T-helper 2 cell treated with Interferon-gamma antibody and Interleukin-4, amounts not matched to agents 100 ng/mL and 5 ng/mL, for 36 hours (primary cell): ENCODE measurements around the gene PTPRT. TPM values are rescaled to one million over a fixed set of nuclear protein-coding genes. Genes with fewer than 3 reads are reported as not detected.

Experiments used
- intact Hi-C: fragments of 100-400 bp; cut with micrococcal nuclease; formaldehyde crosslinking; loops from one replicate; pipeline ENCODE4 v1.15.1; 2023
- total RNA-seq: library from RNA; stranded (reverse); gene quantifications from 2 replicates; pipeline ENCODE4 v1.2.3, GENCODE V29; 2022

PTPRT gene
- total RNA-seq, 1 donor from 2014 or later: not detected

- intact Hi-C loops: no loop called here
Observed at GRCh38 chr20:42978184-42978974, 211.3 kb downstream of the PTPRT start.

DNA sequence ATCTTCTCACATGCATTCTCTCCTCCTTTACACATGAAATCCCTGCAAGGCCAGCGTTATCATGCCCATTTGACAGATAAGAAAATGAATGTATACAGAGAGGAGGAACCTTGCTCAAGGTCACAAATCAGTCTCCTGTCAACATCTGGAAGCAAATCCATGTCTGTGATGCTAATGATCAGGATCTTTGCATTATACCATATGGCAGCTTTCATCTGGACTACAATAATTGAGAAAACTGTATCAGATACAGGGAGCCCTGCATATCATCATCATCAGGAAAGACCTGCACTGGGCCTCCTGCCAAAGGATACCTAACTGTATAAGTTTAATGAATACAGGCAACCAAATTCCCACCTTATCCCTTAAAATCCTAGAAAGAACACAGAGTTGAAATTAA lies 213.7 kb downstream of the PTPRT start:
- intact Hi-C loops: no loop called here

GRCh38 chr20:42974347-42974746 lies 215.4 kb downstream of the PTPRT start:
- intact Hi-C loops: no loop called here

DNA sequence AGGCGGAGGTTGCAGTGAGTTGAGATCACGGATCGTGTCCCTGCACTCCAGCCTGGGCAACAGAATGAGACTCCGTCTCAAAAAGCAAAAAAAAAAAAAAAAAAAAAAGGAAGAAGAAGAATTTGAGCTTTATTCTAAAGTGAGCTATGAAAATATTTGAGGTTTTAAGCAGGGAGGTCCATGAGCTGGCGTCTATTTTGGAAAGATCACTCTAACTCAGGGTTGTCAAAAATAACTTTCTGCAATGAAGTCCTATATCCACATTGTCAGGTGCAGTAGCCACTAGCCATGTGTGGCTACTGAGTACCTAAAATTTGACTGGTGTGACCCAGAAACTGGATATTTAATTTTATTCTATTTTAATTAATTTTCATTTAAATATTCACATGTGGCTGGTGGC lies 217.1 kb downstream of the PTPRT start:
- intact Hi-C loops: no loop called here

DNA sequence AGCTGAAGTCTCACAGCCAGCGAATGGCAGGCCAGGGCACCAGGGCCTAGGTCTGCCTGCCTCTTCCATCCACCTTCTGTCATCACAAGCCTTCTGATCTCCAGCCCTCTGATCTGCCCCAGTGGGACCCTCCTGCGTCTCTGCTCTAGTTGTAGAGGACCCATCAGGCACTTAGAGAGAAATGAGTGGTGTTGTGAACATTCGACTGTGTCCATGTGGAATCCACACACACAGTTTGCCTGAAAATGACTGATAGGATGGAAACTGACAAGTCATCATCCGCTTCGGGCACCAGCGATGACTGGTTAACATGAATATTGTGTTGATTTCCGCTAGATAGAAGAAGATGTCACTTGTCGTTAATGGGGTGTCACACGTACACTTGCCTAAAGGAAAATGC lies 221.0 kb downstream of the PTPRT start:
- intact Hi-C loops: no loop called here

DNA sequence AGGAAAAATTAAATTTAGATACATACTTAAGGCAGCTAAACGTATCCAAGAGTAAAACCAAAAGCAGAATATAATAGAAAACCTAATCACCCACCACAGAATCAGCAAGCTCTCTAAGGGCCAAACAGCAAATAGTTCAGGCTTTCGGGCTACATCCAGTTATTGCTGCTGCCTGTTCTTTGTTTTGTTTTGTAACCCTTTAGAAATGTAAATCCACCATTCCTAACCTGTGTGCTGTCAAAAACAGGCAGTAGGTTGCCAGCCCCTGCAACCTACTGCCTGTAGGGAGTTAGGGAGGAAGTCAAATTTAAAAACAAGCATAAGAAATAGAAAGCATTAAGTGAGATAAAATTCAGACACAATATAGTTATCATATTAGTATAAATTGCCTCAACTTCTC lies 225.9 kb downstream of the PTPRT start:
- intact Hi-C loops: no loop called here

- intact Hi-C loops: no loop called here
Observed at GRCh38 chr20:42961771-42962170, 227.9 kb downstream of the PTPRT start.

- intact Hi-C loops: no loop called here
Observed at GRCh38 chr20:42959996-42960395, 229.7 kb downstream of the PTPRT start.

DNA sequence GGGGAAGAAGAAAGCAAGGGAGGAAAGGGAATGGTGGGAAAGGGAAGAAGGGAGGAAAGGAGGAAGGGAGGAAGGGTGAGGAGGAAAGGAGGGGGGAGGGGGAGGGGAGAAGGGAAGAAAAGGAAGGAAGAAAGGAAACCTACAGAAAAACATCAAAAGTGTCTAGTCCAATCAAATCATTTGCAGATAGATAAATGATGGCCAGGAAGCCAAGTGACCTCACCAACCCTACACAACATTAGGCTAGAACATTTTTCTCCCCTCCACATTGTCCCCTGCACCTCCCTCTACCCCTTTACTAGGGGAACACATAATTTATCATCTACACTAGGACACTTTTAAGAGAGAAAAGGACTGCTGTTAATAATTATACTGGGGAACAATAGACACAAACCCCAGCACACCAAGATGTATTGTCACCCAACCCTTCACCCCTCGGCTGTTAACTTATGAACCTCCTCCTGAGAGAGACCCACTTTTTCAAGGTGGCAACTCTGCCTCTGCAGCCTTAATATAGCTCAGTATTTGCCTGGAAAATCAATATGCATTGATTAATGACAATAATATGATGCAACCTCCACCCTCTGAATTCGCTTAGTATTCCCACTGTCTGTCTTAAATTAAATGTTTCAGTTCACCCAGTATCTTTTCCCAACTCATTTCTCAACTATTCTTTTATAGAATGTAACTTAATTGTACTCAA lies 231.2 kb downstream of the PTPRT start:
- intact Hi-C loops: no loop called here

DNA sequence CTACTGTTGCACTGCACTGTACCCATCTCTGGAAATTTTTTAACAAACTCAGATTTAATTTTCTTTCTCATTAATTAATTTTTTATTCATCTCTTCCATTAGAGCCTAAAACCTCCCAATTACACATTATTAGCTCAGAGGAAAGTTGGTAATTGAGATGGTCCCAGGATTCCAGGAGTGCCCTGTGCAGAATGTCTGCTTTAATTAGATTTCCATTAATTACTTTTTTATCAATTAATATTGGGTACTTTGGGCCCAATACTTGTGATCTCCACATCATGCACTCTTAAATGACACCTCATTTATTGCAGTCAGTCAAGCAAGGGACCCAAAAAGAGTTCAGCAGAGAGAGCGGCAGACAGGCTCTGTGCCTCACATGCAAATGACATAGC lies 232.0 kb downstream of the PTPRT start:
- intact Hi-C loops: no loop called here

GRCh38 chr20:42957018-42957703 lies 232.5 kb downstream of the PTPRT start:
- intact Hi-C loops: no loop called here

DNA sequence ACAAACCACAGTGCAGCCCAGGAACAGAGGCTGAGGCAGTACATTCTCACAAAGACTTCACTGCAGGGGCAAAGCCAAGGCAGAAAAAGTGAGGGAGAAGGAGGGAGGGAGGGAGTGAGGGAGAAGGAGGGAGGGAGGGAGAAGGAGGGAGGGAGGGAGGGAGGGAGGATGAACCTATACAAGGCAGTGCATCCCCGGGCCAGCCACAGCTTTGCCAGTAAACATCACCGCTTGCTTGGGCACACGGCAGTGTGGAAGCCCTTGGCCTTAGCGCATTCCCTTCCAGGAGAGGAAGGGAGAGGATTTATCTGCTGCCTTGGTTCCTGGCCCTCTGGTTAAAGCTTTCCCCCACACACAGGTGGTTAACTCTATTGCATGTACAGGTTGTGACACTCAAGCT lies 234.0 kb downstream of the PTPRT start:
- intact Hi-C loops: no loop called here

- intact Hi-C loops: no loop called here
Observed at GRCh38 chr20:42954951-42955350, 234.8 kb downstream of the PTPRT start.

GRCh38 chr20:42949950-42950349 lies 239.8 kb downstream of the PTPRT start:
- intact Hi-C loops: no loop called here

GRCh38 chr20:42945234-42945994 lies 244.3 kb downstream of the PTPRT start:
- intact Hi-C loops: no loop called here

- intact Hi-C loops: no loop called here
Observed at GRCh38 chr20:42941629-42942028, 248.1 kb downstream of the PTPRT start.

- intact Hi-C loops: no loop called here
Observed at GRCh38 chr20:42938441-42939205, 251.1 kb downstream of the PTPRT start.

DNA sequence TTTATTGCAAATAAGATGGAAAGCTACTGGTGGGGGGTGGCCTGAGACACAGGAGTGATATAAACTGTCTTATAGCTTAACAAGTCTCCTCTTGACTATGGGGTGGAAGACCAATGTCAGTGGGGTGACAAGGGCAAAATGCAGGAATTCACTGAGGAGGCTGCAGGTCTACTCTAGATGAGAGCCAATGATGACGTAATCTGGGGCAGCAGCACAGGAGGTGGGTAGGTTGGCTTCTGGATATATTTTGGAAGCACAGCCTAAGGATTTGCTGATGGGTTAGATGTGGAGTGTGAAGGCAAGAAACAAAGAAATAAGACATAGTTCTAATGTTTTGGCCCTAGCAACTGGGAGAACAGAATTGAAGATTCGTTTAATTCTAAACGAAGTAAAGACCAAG lies 253.2 kb downstream of the PTPRT start:
- intact Hi-C loops: no loop called here

DNA sequence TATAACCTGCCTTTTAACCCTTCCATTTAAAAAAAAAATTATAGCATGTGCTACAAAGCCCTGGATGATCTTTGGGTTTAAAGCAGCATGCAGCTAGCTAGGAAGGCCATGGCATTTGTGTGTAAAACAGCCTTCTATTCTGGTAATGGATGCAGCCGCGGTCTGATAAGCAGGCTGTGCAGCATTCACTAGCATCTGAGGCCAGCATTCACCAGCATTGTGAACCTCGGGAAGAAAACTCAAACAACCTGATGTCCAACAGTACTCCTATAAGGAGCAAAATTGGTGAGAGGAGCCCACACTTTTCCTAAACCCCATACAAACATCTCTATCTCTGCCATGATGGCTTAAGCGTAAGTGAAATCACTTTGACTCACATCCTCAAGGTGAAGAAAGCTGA lies 265.5 kb downstream of the PTPRT start:
- intact Hi-C loops: no loop called here

- intact Hi-C loops: no loop called here
Observed at GRCh38 chr20:42923348-42923918, 266.3 kb downstream of the PTPRT start.

DNA sequence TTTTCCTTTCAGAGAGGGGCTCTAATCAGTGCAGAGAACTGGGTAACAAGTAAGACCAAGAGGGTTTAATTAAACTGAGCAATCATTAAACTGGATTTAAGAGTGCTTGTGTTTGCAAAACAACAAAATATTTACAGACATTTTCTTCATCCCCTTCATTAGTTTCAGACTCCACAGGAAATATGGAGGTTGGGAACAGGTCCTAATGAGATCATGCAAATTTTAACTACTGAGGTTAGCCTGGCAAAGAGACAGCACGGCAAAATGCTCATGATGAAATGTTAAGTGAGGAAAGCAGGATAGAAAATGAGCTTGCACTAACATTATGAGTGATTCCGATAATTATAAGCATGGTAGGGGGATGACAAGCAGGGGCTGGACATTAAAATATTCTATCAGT lies 268.9 kb downstream of the PTPRT start:
- intact Hi-C loops: no loop called here
